SKM-1 (cell line): ENCODE data around the gene CCDC30.

ENCODE experiments used
- DNase-seq: peaks from one replicate; lab custom pipeline; 2025; ENCODE audit not compliant: unreplicated experiment; lab: John Stamatoyannopoulos, UW

CCDC30 gene

GRCh38 chr1:42462828-42463763 is at the start of gene CCDC30:
TSS of gene CCDC30 (plus strand) at chr1:42463286. CDS start at chr1:42480552, 17,266 bp downstream.
- DNase-seq: peak; percentile 95

DNA sequence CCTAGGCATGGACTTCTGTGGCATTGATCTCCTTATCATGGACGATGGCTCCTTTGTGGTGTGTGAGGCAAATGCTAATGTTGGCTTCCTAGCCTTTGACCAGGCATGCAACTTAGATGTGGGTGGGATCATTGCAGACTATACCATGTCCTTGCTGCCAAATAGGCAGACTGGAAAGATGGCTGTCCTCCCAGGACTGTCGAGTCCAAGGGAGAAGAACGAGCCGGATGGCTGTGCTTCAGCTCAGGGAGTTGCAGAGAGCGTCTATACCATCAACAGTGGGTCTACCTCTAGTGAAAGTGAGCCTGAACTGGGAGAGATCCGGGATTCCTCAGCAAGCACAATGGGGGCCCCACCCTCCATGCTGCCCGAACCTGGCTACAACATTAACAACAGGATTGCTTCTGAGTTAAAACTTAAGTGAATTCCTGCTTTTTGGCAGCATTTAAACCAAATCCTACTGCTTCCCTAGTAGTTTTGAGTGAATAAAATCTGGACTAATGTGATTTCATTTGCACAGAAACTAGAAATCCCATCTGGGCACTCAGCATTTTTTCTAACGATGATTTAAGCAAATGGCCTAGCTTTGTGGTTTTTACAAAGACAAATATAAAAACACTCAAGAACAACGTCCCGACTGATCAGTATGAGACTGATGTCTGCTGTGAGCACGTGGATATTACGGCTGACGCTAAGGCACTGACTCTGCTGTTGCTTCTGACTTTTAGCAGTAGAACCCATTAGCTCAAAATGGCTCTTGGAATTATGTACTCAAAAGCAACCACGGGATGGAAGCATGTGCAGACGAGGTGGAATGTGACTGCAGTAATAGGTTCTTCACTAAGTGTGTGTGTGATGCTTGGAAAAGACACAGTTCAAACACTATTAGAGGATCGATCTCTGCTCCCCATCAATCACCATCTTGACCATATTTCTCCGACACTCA is 48.3 kb upstream of the CCDC30 start:
- no peak for DNase-seq

DNA sequence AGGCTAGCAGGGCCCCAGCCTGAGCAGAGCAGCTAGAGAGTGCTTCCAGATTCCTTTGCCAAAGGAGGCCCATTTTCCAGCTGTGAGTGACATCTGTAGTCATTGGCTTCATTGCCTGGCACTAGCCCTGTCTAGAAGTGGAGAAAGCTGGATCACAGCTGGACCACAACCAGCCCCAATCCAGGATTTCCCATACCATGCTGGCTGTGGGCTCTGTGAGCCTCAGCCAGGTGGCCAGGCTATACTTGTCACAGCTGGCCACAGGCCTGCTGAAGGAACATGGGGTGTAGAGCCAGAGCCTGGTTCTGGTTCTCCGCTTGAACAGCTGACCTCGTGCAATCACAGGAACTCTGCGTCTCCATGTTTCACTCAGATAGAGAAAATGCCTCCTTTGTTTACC is 45.9 kb upstream of the CCDC30 start:
- DNase-seq: no peak

DNA sequence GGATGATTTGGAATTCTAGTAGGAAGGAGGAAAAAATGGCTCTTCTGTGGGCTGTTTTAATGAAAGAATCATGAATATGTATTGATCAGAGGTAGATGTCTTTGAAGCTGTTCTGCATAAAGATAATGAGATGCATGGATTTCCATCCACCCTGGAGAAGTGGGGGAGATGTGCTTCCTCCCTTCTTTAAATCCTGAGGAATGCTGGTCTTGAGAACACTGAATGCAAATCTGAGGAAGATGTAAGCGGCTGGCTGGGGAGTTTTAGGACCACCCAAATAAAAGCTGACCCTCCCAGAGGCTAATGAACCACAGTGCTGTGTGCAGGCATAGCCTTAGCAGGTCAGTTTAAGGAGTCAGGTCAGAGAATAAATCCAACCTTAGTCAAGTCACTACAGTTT is 44.6 kb upstream of the CCDC30 start:
- no peak for DNase-seq

DNA sequence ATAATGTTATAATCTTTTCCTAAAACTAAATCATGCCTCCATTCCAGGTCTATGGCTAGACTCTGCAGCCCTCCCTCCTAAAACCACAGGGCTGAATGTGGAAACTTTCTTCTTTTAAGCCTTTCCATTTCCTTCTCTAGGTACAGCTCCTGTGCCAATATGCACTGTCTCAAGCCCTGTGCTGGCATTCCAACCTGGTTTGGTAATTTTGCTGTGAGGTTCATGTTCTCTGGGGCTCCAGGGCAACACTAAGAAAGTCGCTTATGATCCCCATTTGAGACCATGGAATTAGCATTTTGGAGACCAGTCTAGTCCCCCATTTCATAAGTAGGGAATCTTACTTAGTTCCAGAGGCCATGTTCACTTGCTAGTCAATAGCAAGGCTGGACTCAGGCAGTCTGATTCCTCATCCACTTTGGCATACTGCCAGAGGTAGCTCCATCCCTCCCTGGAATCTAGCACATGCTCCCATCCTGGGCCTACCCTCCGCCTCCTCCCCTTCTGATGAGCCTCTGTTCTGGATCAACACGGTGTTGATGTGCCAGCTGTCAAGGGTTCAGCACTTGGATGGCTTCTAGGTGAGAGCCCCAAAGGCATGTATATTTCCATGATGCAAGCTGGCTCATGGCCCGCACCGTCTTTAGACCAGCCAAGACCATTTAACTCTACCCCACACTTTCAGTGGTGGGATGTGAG is 43.8 kb upstream of the CCDC30 start:
- DNase-seq: no peak

DNA sequence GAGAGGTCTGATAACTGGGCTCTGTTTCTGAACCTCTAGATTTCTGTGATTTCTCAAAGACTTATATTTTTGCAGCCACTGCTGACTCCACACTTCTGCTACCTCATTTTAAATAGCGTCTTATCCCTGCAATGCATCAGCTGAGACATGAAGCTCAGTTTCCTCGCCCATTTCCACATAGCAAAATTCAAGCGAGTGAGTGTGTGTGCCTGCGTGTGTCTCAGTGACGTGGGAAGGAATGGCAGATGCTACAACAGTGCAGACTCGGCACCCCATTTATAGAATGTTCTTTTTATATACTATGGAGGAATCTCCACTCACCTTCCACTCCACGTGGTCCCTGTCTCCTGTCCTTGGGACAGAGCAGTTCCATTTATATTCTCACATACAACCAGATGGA is 43.0 kb upstream of the CCDC30 start:
- DNase-seq: no peak

GRCh38 chr1:42420911-42421585 is 42.0 kb upstream of the CCDC30 start:
- no peak for DNase-seq

GRCh38 chr1:42422737-42423136 is 40.3 kb upstream of the CCDC30 start:
- DNase-seq: no peak

GRCh38 chr1:42423681-42424080 is 39.4 kb upstream of the CCDC30 start:
- DNase-seq: no peak

DNA sequence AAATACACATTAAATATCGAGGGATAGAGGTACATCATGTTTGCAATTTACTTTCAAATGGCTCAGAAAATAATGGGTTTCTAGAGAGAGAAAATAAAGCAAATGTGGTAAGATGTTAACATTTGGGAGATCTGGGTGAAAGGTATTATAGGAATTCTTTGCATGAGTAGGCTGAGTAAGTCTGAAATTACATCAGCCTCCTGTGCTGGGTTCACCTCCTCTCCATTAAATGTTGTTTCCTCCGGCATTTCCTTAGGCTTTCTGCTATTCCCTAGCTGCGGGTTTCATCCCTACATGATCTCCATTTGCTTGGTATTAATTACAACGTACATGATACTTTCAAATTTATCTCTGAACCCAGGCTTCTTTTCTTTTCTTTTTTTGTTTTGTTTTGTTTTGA is 38.9 kb upstream of the CCDC30 start:
- DNase-seq: no peak

GRCh38 chr1:42427240-42427639 is 35.8 kb upstream of the CCDC30 start:
- no peak for DNase-seq

GRCh38 chr1:42429603-42430002 is 33.5 kb upstream of the CCDC30 start:
- no peak for DNase-seq

- DNase-seq: no peak
Observed at GRCh38 chr1:42430286-42431135, 32.6 kb upstream of the CCDC30 start.

- no peak for DNase-seq
Observed at GRCh38 chr1:42431514-42431913, 31.6 kb upstream of the CCDC30 start.

DNA sequence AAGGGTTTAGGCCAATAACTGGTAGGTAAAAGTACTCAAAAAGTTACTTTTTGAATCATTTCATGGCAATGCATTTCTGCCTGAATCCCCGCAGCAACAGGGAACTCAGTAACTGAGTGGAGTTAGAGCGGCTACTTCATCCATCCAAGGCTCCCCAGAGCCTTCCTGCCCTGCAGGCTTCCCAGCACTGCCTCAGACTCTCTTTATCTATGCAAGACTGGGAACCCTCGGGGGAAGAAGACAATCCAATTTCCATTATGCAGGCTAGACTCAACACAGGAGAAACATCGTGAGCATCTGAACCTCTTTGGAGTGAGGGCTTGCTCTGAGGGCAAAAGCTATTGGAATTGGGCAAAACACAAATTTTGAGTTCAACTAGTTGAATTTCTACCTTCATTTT is 30.4 kb upstream of the CCDC30 start:
- DNase-seq: no peak

DNA sequence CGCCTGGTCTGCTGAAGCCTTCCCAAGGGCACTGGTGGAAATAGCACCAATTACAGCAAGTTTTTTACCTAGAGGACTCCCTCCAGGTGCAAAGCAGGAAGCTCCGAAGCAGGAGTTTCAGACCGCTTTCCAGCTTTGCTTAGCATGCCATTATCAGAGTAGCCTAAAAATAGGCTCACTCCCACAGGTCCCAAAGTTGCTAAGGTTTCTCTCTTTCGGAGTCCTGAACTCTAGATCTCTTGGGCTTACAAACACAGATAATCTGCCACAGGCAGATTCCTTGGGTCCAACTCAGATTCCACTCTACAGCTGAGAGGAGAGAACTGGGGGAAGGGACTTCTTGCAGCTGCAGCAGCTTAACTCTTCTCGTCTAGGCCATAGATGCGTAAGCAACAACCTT is 29.7 kb upstream of the CCDC30 start:
- DNase-seq: no peak

DNA sequence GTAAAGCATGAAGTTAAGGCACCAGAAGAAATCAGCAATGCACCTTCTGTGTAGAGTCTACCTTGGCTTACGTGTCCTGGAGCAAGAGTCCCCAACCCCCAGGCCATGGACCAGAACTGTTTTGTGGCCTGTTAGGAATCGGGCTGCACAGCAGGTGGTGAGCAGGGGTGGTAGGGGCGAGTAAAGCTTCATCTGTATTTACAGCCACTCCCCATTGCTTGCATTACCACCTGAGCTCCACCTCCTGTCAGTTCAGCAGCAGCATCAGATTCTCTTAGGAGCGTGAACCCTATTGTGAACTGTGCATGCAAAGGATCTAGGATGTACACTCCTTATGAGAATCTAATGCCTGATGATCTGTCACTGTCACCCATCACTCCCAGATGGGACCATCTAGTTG is 28.7 kb upstream of the CCDC30 start:
- DNase-seq: no peak

- no peak for DNase-seq
Observed at GRCh38 chr1:42439940-42440339, 23.1 kb upstream of the CCDC30 start.

DNA sequence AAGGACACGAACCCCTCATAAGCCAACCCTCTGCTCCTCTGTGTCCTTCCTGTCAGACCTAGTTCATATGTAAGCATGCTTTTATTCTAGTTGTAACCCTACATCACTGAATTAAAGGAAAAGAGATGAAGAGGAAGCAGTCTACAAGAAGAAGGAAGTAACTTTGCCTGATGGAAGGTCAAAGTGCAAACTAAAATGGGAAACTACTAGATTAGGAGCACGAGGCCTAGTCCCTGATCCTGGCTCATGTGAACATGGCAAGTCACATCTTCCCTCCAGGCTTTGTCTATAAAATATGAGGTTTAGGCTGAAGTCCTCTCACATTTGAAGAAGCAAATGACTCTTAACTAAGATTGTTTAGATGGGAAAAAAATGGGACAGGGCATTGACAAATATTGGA is 20.4 kb upstream of the CCDC30 start:
- DNase-seq: peak; percentile 22

DNA sequence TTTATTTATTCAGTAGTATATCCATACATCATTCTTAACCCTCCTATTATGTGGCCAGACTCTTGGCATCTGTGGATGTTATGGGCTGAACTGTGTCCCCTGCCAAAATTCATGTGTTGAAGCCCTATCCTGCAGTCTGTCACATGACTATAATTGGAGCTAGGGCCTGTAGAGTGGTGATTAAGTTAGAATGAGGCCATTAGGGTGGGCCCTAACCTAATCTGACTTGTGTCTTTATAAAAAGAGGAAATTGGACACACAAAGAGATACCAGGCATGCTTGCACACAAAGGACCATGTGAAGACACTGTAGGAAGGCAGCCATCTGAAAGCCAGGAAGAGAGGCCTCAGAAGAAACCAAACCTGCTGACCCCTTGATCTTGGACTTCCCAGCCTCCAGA is 13.8 kb upstream of the CCDC30 start:
- DNase-seq: no peak
